OCI-LY7 (cell line): Measurements from ENCODE around the gene VPS13D.

Experiments
- CTCF ChIP-seq: fragments of 200-600 bp; sonication (generic); conservative IDR thresholded peaks from 2 replicates; pipeline ENCODE4 v1.5.1; 2014; ENCODE audit warnings: mild to moderate bottlenecking, antibody characterized with exemption, low read length, moderate library complexity, mixed read lengths
- EZH2phosphoT487 ChIP-seq: fragments of 200-600 bp; sonication (generic); IDR thresholded peaks from 2 replicates; pipeline ENCODE4 v1.6.1; 2018; ENCODE audit warnings: low read depth, borderline replicate concordance, mild to moderate bottlenecking, mixed run types, antibody characterized with exemption, low read length, moderate library complexity, mixed read lengths

DNA sequence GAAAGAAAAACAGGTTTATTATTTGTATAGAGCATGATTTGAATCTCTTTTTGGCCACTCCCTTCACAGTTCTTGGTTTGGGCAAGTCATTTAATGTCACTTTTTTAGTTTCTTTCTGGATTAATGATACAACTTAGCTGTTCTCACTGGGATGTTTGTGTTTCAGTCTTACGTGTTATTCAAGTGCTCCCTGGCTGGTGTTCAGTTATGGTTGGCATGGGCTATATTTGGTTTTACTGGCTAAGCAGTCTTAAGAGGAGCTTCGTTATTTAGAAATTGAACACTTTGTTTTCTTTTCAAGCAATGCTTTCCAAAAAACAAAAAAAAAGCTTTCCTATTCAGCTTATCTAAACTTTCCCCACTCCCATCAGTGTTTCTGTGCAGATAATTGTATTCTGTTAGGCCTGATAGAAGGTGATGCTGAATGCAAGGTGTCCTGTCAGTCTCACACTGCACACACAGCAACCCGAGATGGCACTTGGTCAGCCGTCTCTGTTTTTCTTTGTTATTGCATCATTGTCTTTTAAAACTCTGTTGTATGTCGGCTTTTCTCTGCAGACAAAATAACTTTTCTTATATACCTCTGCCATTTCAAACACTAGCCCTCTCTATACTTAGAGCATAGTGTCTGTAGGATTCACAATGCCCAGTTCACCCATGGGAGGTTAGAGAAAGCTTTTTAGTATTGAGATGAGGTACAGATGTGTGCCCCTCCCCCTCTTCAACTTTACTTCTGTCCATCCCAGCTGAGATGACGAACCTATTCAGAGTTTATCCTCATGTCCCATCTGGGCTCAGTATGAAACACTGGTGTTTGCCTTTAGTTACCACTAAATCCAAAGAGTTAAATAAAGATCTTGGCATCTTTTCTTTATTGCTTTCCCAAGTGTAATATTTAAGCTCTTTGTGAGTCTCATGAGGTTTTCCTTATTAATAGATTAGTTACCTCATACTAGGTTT, 80.2 kb downstream of the VPS13D start:
- TF ChIP-seq CTCF (no peak), EZH2phosphoT487 (no peak)
